ENCODE results near the gene ZBTB20. TPM values are rescaled to one million over a fixed set of nuclear protein-coding genes. Genes with fewer than 3 reads are reported as not detected.
"Not testable (repeated sequence)": the region's sequence is repeated elsewhere in the genome, so short reads cannot be mapped to it uniquely, and the experiment has no call there.

ZBTB20 gene
- total and polyA plus RNA-seq, 7 donors, result 0.40 to 74.9 (median 41.7) TPM

GRCh38 chr3:114686621-114687020 is 460.5 kb downstream of the ZBTB20 start:
- no peak for TF ChIP-seq CTCF (IDR thresholded peaks at IDR 0.05)
- H3K27ac ChIP-seq, result peak overlapping the region; percentile 52
- no peaks in the 10 kb centered on the region for H3K27me3 ChIP-seq (ENCODE audit: insufficient read depth in 3 of 3, low read length in 2 of 3)
- H3K36me3 ChIP-seq (ENCODE audit: insufficient read depth in 1 of 2, low read depth in 1 of 2), result no peaks in the 10 kb centered on the region
- H3K4me3 ChIP-seq, result no peak overlapping the region
- intact Hi-C loops (cut with DNase I), result no loop called here
- DNase-seq (no peak), ATAC-seq (peak in 2 of 4 donors; percentile 45 to 49)
- peaks cover 20% of the 10 kb centered on the region for H3K4me1 ChIP-seq
- WGBS, 3 donors, result 30 to 46% (median 42%) methylated on average over 4 of the region's 4 CpGs
- no peaks in the 10 kb centered on the region for H3K9me3 ChIP-seq

- peak overlapping the region; percentile 52 for H3K27ac ChIP-seq
- H3K4me3 ChIP-seq, result peak overlapping the region; percentile 43
- no peaks in the 10 kb centered on the region for H3K36me3 ChIP-seq (ENCODE audit: insufficient read depth in 1 of 2, low read depth in 1 of 2)
- no peaks in the 10 kb centered on the region for H3K27me3 ChIP-seq (ENCODE audit: insufficient read depth in 3 of 3, low read length in 2 of 3)
- intact Hi-C loops (cut with DNase I), result no loop called here
- peaks cover 20% of the 10 kb centered on the region for H3K4me1 ChIP-seq
- 62 to 83% (median 70%) methylated on average over 4 of the region's 4 CpGs for WGBS, 3 donors
- DNase-seq (no peak), ATAC-seq (no peak)
- no peaks in the 10 kb centered on the region for H3K9me3 ChIP-seq
- TF ChIP-seq CTCF (IDR thresholded peaks at IDR 0.05), result no peak
Measured at GRCh38 chr3:114685161-114685560, 461.9 kb downstream of the ZBTB20 start.

GRCh38 chr3:114680299-114680698 is 466.8 kb downstream of the ZBTB20 start:
- TF ChIP-seq CTCF (IDR thresholded peaks at IDR 0.05), result no peak
- no peaks in the 10 kb centered on the region for H3K36me3 ChIP-seq (ENCODE audit: insufficient read depth in 1 of 2, low read depth in 1 of 2)
- no peaks in the 10 kb centered on the region for H3K9me3 ChIP-seq
- no peak overlapping the region for H3K4me3 ChIP-seq
- intact Hi-C loops (cut with DNase I), result no loop called here
- no peak for ATAC-seq
- peaks cover 2% of the 10 kb centered on the region for H3K4me1 ChIP-seq
- no peak overlapping the region for H3K27ac ChIP-seq
- no peaks in the 10 kb centered on the region for H3K27me3 ChIP-seq (ENCODE audit: insufficient read depth in 3 of 3, low read length in 2 of 3)
- DNase-seq, result no peak
- WGBS, 3 donors, result 99 to 100% (median 100%) methylated on average over 1 of the region's 1 CpG

GRCh38 chr3:114679773-114680172 is 467.3 kb downstream of the ZBTB20 start:
- intact Hi-C loops (cut with DNase I); H3K4me1 ChIP-seq; ATAC-seq; H3K4me3 ChIP-seq; H3K27me3 ChIP-seq (ENCODE audit: insufficient read depth in 3 of 3, low read length in 2 of 3); H3K27ac ChIP-seq; H3K36me3 ChIP-seq (ENCODE audit: insufficient read depth in 1 of 2, low read depth in 1 of 2); H3K9me3 ChIP-seq; DNase-seq: not testable (repeated sequence)
- 95 to 97% (median 96%) methylated on average over 3 of the region's 3 CpGs for WGBS, 3 donors

- ATAC-seq (no peak), DNase-seq (no peak)
- intact Hi-C loops (cut with DNase I), result no loop called here
- Histone ChIP-seq H3K27me3 (ENCODE audit: insufficient read depth in 3 of 3, low read length in 2 of 3) (no peaks in the 10 kb centered on the region), H3K4me3 (no peak overlapping the region), H3K4me1 (no peaks in the 10 kb centered on the region), H3K9me3 (no peaks in the 10 kb centered on the region), H3K27ac (no peak overlapping the region), H3K36me3 (ENCODE audit: insufficient read depth in 1 of 2, low read depth in 1 of 2) (no peaks in the 10 kb centered on the region)
- no peak for TF ChIP-seq CTCF (IDR thresholded peaks at IDR 0.05)
- 62 to 89% (median 67%) methylated on average over 4 of the region's 4 CpGs for WGBS, 3 donors
Measured at GRCh38 chr3:114675104-114675503, 472.0 kb downstream of the ZBTB20 start.

Data from psoas muscle (tissue), 8 donors.